K562 (cell line): Measurements from ENCODE around the gene VSTM2B. TPM values are rescaled to one million over a fixed set of nuclear protein-coding genes. Genes with fewer than 3 reads are reported as not detected.

Source experiments
- BHLHE40 ChIP-seq: IDR thresholded peaks from 2 replicates; pipeline ENCODE4 v1.6.1; 2011; ENCODE audit warnings: low read length, improper control_type of control experiment
- CREM ChIP-seq: IDR thresholded peaks from 2 replicates; pipeline ENCODE4 v1.6.1; 2014; ENCODE audit warnings: antibody characterized with exemption, low read depth
- ESRRA ChIP-seq: fragments of 450-650 bp; IDR thresholded peaks from 2 replicates; pipeline ENCODE4 v1.6.1; 2014; ENCODE audit warnings: low read depth, mild to moderate bottlenecking, moderate library complexity, borderline replicate concordance
- HCFC1 ChIP-seq: IDR thresholded peaks from 2 replicates; pipeline ENCODE4 v1.6.1; 2012; ENCODE audit warnings: low read depth, low read length, improper control_type of control experiment
- JUND ChIP-seq, 2 experiments: IDR thresholded peaks; 2 replicates in 1 of 2; 3 replicates in 1 of 2; pipeline ENCODE4 v1.6.1; 2011; ENCODE audit warnings: borderline replicate concordance in 2 of 2, low read depth in 2 of 2, low read length in 2 of 2, improper control_type of control experiment in 1 of 2, missing biosample characterization in 1 of 2, missing genetic modification characterization in 1 of 2, missing genetic modification reagents in 1 of 2
- MAFK ChIP-seq: IDR thresholded peaks from 2 replicates; pipeline ENCODE4 v1.6.1; 2011; ENCODE audit warnings: low read length, improper control_type of control experiment
- MAZ ChIP-seq, 2 experiments: fragments of 450-650 bp in 1 of 2; sonication (generic) in 1 of 2; formaldehyde crosslinking; IDR thresholded peaks in 1 of 2; conservative IDR thresholded peaks in 1 of 2; 2 replicates each; pipeline versions ENCODE4 v1.4.0 to v1.5.0; 2020; ENCODE audit warnings: mild to moderate bottlenecking in 1 of 2, missing genetic modification reagents in 1 of 2
- NCOA1 ChIP-seq: fragments of 450-650 bp; IDR thresholded peaks from 2 replicates; pipeline ENCODE4 v1.6.1; 2016; ENCODE audit warnings: low read depth
- NFIC ChIP-seq: fragments of 450-650 bp; IDR thresholded peaks from 2 replicates; pipeline ENCODE4 v1.6.1; 2017; ENCODE audit warnings: mild to moderate bottlenecking, inconsistent platforms
- RB1 ChIP-seq: fragments of 450-650 bp; IDR thresholded peaks from 2 replicates; pipeline ENCODE4 v1.6.1; 2017; ENCODE audit warnings: low read depth, mild to moderate bottlenecking
- RFX1 ChIP-seq: fragments of 450-650 bp; IDR thresholded peaks from 2 replicates; pipeline ENCODE4 v1.6.1; 2016; ENCODE audit warnings: mild to moderate bottlenecking, moderate library complexity
- SMAD4 ChIP-seq: fragments of 250-450 bp; sonication (Bioruptor Pico); conservative IDR thresholded peaks from 2 replicates; pipeline ENCODE4 v1.8.0; 2021; ENCODE audit warnings: inconsistent platforms, mild to moderate bottlenecking, moderate library complexity
- SMC3 ChIP-seq: conservative IDR thresholded peaks from 2 replicates; pipeline ENCODE4 v1.6.1; 2011; ENCODE audit warnings: low read depth, low read length, improper control_type of control experiment; ENCODE audit not compliant: insufficient read depth
- SPI1 ChIP-seq: IDR thresholded peaks from 2 replicates; pipeline ENCODE4 v1.6.1; 2011; ENCODE audit warnings: low read depth, low read length, control low read depth, borderline replicate concordance
- ZKSCAN1 ChIP-seq: fragments of 150-350 bp; IDR thresholded peaks from 2 replicates; pipeline ENCODE4 v1.6.1; 2016; ENCODE audit warnings: low read depth, low read length
- ZNF197 ChIP-seq: fragments of 200-800 bp; sonication (Bioruptor generic); IDR thresholded peaks from 2 replicates; pipeline ENCODE4 v1.6.1; 2016; ENCODE audit warnings: low read depth, missing genetic modification characterization, missing compliant biosample characterization
- ZNF212 ChIP-seq: fragments of 450-650 bp; formaldehyde crosslinking; IDR thresholded peaks from 2 replicates; pipeline ENCODE4 v1.4.0; 2020; ENCODE audit warnings: mild to moderate bottlenecking
- ZNF354B ChIP-seq: fragments of 250-450 bp; sonication (Bioruptor Pico); IDR thresholded peaks from 2 replicates; pipeline ENCODE4 v1.4.0; 2020
- polyA plus RNA-seq, 8 experiments: library from polyadenylated mRNA; depleted of rRNA in 4 of 8; stranded (reverse) in 5 of 8; unstranded in 3 of 8; fragments of >200 nt; fragmentation: Nextera tagmentation in 2 of 8; fragmentation: Illumina TruSeq in 1 of 8; extraction: Ambion mirVana in 2 of 8; extraction: Trizol in 1 of 8; gene quantifications; 2 replicates each; pipeline versions ENCODE4 v1.2.1 to v1.2.3, GENCODE V29; 2011 to 2014; ENCODE audit warnings: inconsistent platforms in 1 of 8, missing spikeins in 1 of 8
- total RNA-seq, 7 experiments: library from RNA; depleted of rRNA in 6 of 7; stranded (reverse); fragments of >200 nt in 6 of 7; fragmentation: Illumina TruSeq in 2 of 7; extraction: Trizol in 2 of 7; gene quantifications; 2 replicates each; pipeline versions ENCODE4 v1.2.1 to v1.2.3, GENCODE V29; 2011 to 2021; ENCODE audit warnings: low replicate concordance in 1 of 7
- TF ChIP-seq, protein P1 (sequence below): sonication (generic); formaldehyde crosslinking; IDR thresholded peaks from 2 replicates; pipeline ENCODE4 v1.8.0; 2022; ENCODE audit warnings: missing genetic modification reagents, mild to moderate bottlenecking, moderate library complexity, borderline replicate concordance
- TF ChIP-seq, protein P2 (sequence below): IDR thresholded peaks from 2 replicates; pipeline ENCODE4 v1.6.1; 2011; ENCODE audit warnings: borderline replicate concordance, low read depth, mild to moderate bottlenecking, moderate library complexity, low read length; ENCODE audit not compliant: insufficient read depth, poor library complexity, severe bottlenecking
- TF ChIP-seq, protein P3 (sequence below): sonication (generic); formaldehyde crosslinking; IDR thresholded peaks from 2 replicates; pipeline ENCODE4 v1.8.1; 2023; ENCODE audit warnings: mild to moderate bottlenecking, missing genetic modification reagents

The VSTM2B gene
- total and polyA plus RNA-seq, 9 of the 15 experiments (the other 6 are each of a cell fraction or from before 2014, with no cell fraction given), result not detected

DNA sequence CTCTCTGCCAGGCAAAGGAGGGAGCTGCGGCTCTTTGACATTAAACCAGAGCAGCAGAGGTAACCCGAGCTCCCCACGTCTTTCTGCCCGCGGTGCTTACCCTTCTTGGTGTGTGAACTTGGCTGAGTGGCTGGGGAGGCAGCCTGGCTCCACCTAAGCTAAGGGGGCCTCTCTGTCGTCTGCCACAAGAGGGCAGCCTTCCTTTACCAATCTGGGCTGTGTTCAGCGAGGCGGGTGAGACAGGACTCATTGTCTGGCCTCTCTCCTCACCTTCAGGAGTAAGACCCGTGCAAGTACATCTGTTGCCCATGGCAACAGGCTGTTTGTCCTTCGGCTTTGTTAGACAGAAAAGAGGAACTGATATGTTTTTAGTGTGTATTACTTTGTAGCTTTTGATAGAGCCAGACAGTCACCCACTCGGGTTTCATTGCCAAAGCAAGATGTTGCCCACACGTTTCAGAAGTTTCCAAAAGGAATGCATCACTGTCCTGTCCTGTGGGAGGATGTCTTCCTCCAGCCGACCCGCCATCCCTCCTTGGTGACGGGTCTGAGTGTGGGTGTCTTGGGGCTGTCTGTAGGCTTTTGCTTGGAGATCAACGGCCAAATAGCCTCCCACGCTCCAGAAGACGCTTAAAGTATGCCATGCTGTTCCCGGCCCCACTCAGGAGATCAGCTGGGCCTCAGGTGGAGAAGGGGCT lies 84.9 kb downstream of the VSTM2B start (continued):
- TF ChIP-seq JUND (IDR thresholded peaks at IDR 0.05; ENCODE audit: borderline replicate concordance, low read depth, low read length), result peak; percentile 64
- peak; percentile 59; the same call in 1 of the 3 replicates for TF ChIP-seq JUND (tag; IDR thresholded peaks at IDR 0.05; ENCODE audit: borderline replicate concordance, low read depth, low read length)
- 0 out of 4 replicates have a peak, but pooled peaks have one; percentile 15 to 52 for TF ChIP-seq MAZ (CRISPR knock-in tag; conservative IDR thresholded peaks at IDR 0.05 in 1 of 2, IDR thresholded peaks at IDR 0.05 in 1 of 2)
- no peak for TF ChIP-seq CREM
- TF ChIP-seq RFX1, result peak; percentile 94
- TF ChIP-seq SMAD4, result peak; percentile 73
- no peak for TF ChIP-seq NCOA1
- TF ChIP-seq ZNF354B (CRISPR knock-in tag), result no peak
- TF ChIP-seq, protein P1, sequence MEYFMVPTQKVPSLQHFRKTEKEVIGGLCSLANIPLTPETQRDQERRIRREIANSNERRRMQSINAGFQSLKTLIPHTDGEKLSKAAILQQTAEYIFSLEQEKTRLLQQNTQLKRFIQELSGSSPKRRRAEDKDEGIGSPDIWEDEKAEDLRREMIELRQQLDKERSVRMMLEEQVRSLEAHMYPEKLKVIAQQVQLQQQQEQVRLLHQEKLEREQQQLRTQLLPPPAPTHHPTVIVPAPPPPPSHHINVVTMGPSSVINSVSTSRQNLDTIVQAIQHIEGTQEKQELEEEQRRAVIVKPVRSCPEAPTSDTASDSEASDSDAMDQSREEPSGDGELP (CRISPR knock-in tag), result 0 out of 2 replicates have a peak, but pooled peaks have one; percentile 12
- TF ChIP-seq BHLHE40, result peak; percentile 73
- 0 out of 2 replicates have a peak, but pooled peaks have one; percentile 40 for TF ChIP-seq MAFK
- 0 out of 2 replicates have a peak, but pooled peaks have one; percentile 11 for TF ChIP-seq ZKSCAN1
- peak; percentile 61 for TF ChIP-seq RB1
- TF ChIP-seq, protein P2, sequence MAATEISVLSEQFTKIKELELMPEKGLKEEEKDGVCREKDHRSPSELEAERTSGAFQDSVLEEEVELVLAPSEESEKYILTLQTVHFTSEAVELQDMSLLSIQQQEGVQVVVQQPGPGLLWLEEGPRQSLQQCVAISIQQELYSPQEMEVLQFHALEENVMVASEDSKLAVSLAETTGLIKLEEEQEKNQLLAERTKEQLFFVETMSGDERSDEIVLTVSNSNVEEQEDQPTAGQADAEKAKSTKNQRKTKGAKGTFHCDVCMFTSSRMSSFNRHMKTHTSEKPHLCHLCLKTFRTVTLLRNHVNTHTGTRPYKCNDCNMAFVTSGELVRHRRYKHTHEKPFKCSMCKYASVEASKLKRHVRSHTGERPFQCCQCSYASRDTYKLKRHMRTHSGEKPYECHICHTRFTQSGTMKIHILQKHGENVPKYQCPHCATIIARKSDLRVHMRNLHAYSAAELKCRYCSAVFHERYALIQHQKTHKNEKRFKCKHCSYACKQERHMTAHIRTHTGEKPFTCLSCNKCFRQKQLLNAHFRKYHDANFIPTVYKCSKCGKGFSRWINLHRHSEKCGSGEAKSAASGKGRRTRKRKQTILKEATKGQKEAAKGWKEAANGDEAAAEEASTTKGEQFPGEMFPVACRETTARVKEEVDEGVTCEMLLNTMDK, result peak; percentile 66
- TF ChIP-seq SPI1, result peak; percentile 91
- no peak for TF ChIP-seq ZNF197 (CRISPR knock-in tag)
- peak; percentile 56; the same call in 1 of the 2 replicates for TF ChIP-seq ESRRA
- no peak for TF ChIP-seq NFIC
- no peak for TF ChIP-seq ZNF212
- peak; percentile 97 for TF ChIP-seq SMC3
- TF ChIP-seq, protein P3, sequence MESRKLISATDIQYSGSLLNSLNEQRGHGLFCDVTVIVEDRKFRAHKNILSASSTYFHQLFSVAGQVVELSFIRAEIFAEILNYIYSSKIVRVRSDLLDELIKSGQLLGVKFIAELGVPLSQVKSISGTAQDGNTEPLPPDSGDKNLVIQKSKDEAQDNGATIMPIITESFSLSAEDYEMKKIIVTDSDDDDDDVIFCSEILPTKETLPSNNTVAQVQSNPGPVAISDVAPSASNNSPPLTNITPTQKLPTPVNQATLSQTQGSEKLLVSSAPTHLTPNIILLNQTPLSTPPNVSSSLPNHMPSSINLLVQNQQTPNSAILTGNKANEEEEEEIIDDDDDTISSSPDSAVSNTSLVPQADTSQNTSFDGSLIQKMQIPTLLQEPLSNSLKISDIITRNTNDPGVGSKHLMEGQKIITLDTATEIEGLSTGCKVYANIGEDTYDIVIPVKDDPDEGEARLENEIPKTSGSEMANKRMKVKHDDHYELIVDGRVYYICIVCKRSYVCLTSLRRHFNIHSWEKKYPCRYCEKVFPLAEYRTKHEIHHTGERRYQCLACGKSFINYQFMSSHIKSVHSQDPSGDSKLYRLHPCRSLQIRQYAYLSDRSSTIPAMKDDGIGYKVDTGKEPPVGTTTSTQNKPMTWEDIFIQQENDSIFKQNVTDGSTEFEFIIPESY, result peak; percentile 80
- TF ChIP-seq HCFC1, result 0 out of 2 replicates have a peak, but pooled peaks have one; percentile 8
